Astrocyte (in vitro differentiated cells and primary cell): ENCODE measurements around the gene MYL9. TPM values are rescaled to one million over a fixed set of nuclear protein-coding genes. Genes with fewer than 3 reads are reported as not detected.

Source experiments
- total RNA-seq: library from RNA; stranded (reverse); gene quantifications from 2 replicates; pipeline ENCODE4 v1.2.1, GENCODE V29; 2021

Gene MYL9
- total RNA-seq, 1 donor from 2014 or later = 1,247 TPM

Other genes with a start within 250 kb of the MYL9 start
- 129 and 135 TPM in 2 replicates for gene DLGAP4, start 235.2 kb upstream of the MYL9 start, total RNA-seq
- gene TGIF2, start 32.1 kb downstream of the MYL9 start, total RNA-seq = 24.4 and 27.8 TPM in 2 replicates
- gene RAB5IF, start 64.3 kb downstream of the MYL9 start, total RNA-seq = 105 and 117 TPM in 2 replicates
- 0.14 TPM in 1 of 2 replicates, not detected in the other for gene SLA2, start 104.7 kb downstream of the MYL9 start, total RNA-seq
- gene NDRG3, start 204.6 kb downstream of the MYL9 start, total RNA-seq = 30.4 and 33.1 TPM in 2 replicates
- 5.8 and 6.1 TPM in 2 replicates for gene DSN1, start 232.2 kb downstream of the MYL9 start, total RNA-seq